Small intestine (tissue), 7 donors: Measurements from ENCODE around the gene ZNF764. TPM values are rescaled to one million over a fixed set of nuclear protein-coding genes. Genes with fewer than 3 reads are reported as not detected.

Experiments used
- DNase-seq, 2 donors: peaks; one replicate each; pipeline versions ENCODE4 v3.0.0 to v3.0.0-alpha.2; 2013
- FAIRE-seq: peaks from 2 replicates; lab custom pipeline; 2012; peaks lifted over from hg19 to GRCh38; lab: Jason Lieb, UNC
- H3K27ac ChIP-seq, 3 donors: one replicate each; pipeline ENCODE4 v1.5.1; 2013; ENCODE audit warnings: low read length in 2 of 3, mild to moderate bottlenecking in 2 of 3, control low read depth in 1 of 3, inconsistent platforms in 1 of 3, low read depth in 1 of 3, moderate library complexity in 1 of 3
- H3K27me3 ChIP-seq, 3 donors: one replicate each; pipeline ENCODE4 v1.6.1; 2013; ENCODE audit warnings: low read length in 3 of 3, inconsistent platforms in 1 of 3; ENCODE audit not compliant: control insufficient read depth in 3 of 3, insufficient read depth in 3 of 3
- H3K36me3 ChIP-seq, 3 donors: one replicate each; pipeline ENCODE4 v1.6.1; 2013; ENCODE audit warnings: low read length in 3 of 3, inconsistent platforms in 1 of 3, low read depth in 1 of 3, mild to moderate bottlenecking in 1 of 3, moderate library complexity in 1 of 3; ENCODE audit not compliant: control insufficient read depth in 3 of 3, insufficient read depth in 2 of 3
- H3K4me1 ChIP-seq, 3 donors: one replicate each; pipeline ENCODE4 v1.6.1; 2013; ENCODE audit warnings: low read length in 2 of 3, inconsistent platforms in 1 of 3, low read depth in 1 of 3, mild to moderate bottlenecking in 1 of 3, moderate library complexity in 1 of 3; ENCODE audit not compliant: control insufficient read depth in 3 of 3, insufficient read depth in 2 of 3
- H3K4me3 ChIP-seq, 3 donors: one replicate each; pipeline ENCODE4 v1.5.1; 2013; ENCODE audit warnings: low read length in 3 of 3, control low read depth in 1 of 3, inconsistent platforms in 1 of 3, low read depth in 1 of 3, mild to moderate bottlenecking in 1 of 3, moderate library complexity in 1 of 3
- H3K9me3 ChIP-seq, 2 donors: one replicate each; pipeline ENCODE4 v1.6.1; 2013; ENCODE audit warnings: low read depth in 1 of 2, low read length in 1 of 2; ENCODE audit not compliant: control insufficient read depth in 2 of 2, insufficient read depth in 1 of 2
- WGBS, 3 donors: extraction: QIAGEN DNeasy Blood & Tissue Kit; methylation state at CpG; one replicate each; pipeline ENCODE4 v1.1.7; 2013; 5-methylcytosine and 5-hydroxymethylcytosine counted together
- polyA plus RNA-seq, 4 donors: library from polyadenylated mRNA; stranded (reverse) in 3 of 4; unstranded in 1 of 4; fragments of 200-250 nt in 3 of 4; fragments of 120-200 nt in 1 of 4; gene quantifications; one replicate each; pipeline versions ENCODE4 v1.2.1 to v1.2.3, GENCODE V29; 2013
- donor health status: healthy with polysubstance abuse.
- donor health status: control.
- donor health status: control.
- donor health status: Bipolar disorder and iron deficiency.
- donor health status: healthy.

Gene ZNF764
- polyA plus RNA-seq, 4 donors, result 5.4 to 23.0 (median 6.2) TPM

DNA sequence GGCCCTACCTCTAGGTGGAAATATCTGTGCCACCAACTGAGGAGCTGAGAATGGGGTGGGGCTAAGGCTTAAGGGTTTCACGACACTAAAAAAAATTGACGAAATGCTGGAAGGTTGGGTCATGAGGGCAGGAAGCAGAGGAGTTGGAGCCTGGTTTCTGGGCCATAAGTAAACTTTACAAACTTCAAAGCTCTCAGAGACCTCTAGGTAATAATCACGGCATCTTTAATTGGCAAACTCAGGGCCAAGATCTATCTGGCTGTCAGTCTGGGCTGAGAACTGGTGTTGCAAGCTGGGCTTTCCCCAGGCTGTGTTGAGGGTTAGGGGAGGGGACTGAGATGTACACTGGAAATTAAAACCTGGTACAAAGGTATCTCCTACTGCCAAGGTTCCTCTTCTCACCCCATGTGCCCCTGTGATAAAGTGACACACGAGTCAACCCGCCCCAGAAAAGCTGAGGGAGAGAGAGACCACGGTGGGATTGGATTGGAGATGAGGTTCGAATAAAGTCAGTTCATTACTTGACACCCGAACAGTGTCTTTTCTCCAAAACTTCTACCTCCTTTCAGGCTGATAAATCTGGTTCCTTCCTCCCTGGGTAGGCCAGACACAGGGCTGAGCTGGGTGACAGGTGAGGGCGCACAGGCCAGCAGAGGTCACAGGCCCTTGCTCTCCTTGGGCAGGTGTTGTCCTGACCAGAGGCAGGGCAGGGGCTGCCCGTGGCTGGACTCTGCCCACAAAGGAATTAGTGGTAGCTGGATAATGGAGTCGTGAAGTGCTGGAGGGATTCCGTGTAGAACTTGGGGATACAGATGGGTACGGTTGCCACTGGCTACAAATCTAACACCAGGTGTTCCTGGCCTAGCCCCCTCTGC lies 27.8 kb downstream of the ZNF764 start:
- Histone ChIP-seq H3K27ac (peak overlapping the region in 1 of 3 donors; percentile 42), H3K4me1 (peaks cover 2 to 54% (median 4%) of the 10 kb centered on the region in 3 donors), H3K27me3 (no peaks in the 10 kb centered on the region), H3K36me3 (peaks cover 0 to 38% (median 3%) of the 10 kb centered on the region in 3 donors), H3K9me3 (no peaks in the 10 kb centered on the region), H3K4me3 (no peak overlapping the region)
- DNase-seq (no peak), FAIRE-seq (no peak)
- WGBS, 3 donors, result 60 to 68% (median 67%) methylated on average over 13 of the region's 13 CpGs

DNA sequence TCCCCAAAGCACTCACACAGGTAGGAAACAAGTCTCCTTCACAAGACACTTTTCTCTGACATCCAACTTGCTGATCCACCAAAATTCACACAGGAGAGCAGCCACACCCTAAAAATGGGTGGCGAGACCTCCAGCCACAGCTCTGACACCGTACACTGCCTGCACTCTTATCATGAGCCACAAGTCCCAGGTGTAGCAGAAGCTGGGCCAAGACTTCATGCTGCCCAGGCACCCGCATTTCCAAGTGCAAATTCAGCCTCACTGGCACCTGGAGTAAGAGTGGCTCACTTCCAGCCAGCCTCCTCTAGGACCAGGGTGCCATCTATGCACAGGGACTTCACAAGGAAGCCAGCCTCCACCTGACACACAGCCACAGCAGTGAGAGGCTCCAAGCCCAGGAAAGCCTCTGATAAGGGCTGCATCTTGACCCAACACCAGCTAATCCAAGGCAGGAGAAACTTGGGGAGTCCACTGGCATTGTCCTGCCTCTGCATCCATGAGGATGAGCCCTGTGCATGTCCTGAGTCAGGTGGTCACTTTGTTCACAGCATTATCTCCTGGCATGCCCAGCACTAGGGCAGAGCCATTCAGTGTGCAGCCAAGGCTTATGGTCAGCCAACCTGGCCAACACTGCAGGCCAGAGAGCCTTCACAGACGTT lies 29.2 kb downstream of the ZNF764 start:
- H3K4me3 ChIP-seq, result no peak overlapping the region
- H3K27me3 ChIP-seq, result no peaks in the 10 kb centered on the region
- FAIRE-seq (no peak), DNase-seq (no peak)
- H3K27ac ChIP-seq, result no peak overlapping the region
- WGBS, 3 donors, result 58 to 77% (median 63%) methylated on average over 4 of the region's 4 CpGs
- H3K4me1 ChIP-seq, result peaks cover 2 to 59% (median 4%) of the 10 kb centered on the region in 3 donors
- peaks cover 0 to 4% of the 10 kb centered on the region in 2 donors for H3K9me3 ChIP-seq
- peaks cover 0 to 52% (median 3%) of the 10 kb centered on the region in 3 donors for H3K36me3 ChIP-seq

DNA sequence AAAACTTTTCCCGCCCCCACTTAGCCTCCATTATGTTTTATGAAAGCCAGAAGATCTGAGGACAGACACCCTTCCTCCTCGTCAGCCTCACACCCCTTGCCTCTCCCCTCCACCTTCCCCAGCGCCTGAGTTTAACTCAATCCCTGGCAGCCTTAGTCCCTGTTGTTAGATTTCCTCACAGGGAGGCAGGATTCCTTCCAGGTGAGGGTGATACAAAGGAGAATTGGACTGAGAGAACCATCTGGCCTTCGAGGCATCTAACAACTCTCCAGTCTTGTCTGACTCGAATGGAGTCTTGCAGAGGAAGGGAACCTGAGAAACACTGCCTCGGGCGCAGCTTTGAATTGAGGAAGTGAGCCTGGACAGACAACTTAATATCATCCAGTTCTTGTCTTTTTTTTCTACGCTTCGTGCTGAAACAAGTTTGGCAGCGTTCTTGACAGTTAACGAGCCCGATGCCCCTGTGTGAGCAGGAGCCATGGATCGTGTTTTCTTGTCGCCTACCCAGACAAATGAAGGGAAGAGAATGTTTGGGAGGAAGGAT lies 30.5 kb downstream of the ZNF764 start:
- DNase-seq (no peak), FAIRE-seq (no peak)
- H3K27ac ChIP-seq, result peak overlapping the region; percentile 66 to 100 (median 81)
- H3K4me3 ChIP-seq, result peak overlapping the region in 2 of 3 donors; percentile 4 to 95
- WGBS, 3 donors, result 5 to 11% (median 9%) methylated on average over 14 of the region's 14 CpGs
- peaks cover 0 to 53% (median 3%) of the 10 kb centered on the region in 3 donors for H3K36me3 ChIP-seq
- H3K27me3 ChIP-seq, result no peaks in the 10 kb centered on the region
- H3K4me1 ChIP-seq, result peaks cover 4 to 59% (median 5%) of the 10 kb centered on the region in 3 donors
- peaks cover 0 to 4% of the 10 kb centered on the region in 2 donors for H3K9me3 ChIP-seq

DNA sequence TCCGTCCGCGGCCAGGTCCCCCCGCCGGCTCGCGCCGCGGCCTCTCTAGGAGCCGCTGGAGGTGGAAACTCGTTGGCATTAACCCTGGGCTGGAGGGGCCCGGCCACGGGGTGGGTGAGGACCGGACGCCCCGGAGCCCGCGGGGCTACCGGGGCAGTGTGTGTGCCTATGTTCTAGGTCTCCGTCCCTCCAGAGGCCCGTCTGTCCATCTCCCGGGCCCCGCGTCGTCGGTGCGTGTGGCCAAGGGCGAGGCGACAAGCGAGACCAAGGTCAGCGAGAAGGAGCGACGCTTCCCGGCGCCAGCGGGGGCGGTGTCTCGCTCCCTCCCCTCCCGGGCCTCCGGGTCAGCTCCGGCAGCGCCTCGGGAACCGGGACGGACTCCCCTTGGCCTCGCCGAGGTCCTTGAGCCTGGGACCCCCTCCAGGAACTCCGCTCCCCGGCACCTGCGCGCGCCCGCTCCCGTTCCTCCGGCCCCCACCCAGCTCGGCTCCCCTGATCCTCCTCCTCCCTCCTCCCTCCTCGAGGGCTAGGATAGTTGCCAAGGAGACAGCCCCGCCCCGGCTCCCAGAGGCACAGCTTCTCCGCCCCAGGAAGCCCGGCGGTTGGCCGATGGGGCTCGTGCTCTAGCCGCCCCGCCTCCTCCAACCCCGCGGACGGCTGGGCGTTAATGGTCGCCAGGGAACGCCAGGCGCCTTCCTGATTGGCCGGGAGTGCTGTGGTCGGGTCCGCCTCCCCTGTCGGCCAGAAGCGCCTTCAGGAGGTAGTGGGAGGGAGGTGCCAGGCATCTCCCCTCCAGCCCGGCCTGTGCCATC lies 31.1 kb downstream of the ZNF764 start:
- peaks cover 0 to 46% (median 3%) of the 10 kb centered on the region in 3 donors for H3K36me3 ChIP-seq
- H3K27ac ChIP-seq, result peak overlapping the region; percentile 95 to 100 (median 98)
- peaks cover 0 to 4% of the 10 kb centered on the region in 2 donors for H3K9me3 ChIP-seq
- H3K4me3 ChIP-seq, result peak overlapping the region; percentile 76 to 95 (median 87)
- DNase-seq (peak; percentile 99 to 100), FAIRE-seq (no peak)
- H3K27me3 ChIP-seq, result no peaks in the 10 kb centered on the region
- WGBS, 3 donors, result 0% methylated on average over 53 to 79 of the region's 79 CpGs
- H3K4me1 ChIP-seq, result peaks cover 4 to 64% (median 5%) of the 10 kb centered on the region in 3 donors

DNA sequence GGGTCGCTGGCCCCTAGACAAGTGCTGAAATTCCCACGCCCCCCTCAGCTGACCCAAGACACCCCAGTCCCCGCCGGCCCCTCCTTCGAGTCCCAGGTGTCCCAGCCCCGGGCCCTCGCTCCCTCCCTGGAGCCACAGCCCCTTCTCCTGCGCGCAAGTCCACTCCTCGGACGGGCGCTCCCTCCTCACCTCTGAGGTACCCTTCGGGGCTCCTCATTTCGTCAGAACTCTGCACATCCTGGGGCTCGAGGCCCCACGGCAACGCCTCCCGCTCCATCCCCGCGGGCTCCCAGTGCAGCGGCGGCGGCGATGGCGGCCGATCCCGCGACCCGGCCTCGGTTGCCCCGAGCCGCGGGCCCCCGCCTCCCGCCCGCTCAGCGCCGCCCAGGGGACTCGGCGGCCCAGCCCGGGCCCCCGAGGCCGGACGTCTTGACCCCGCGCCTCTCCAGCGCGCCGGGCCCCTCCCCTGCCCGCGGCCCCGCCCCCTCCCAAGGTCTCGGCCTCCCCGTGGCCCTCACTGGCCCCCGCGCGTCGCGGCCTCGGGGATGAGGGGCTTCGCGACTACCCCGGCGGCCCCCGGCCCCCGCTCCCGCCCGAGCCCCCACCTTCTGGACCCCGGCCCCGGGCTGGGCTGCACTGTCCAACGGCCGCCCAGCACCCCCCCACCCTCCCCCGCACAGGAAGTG lies 31.9 kb downstream of the ZNF764 start, which contains the start of gene ZNF768:
TSS of gene ZNF768 (minus strand) at position 430 of the 686 bp plus-strand sequence. CDS start at position 277, 153 bp downstream.
- peaks cover 4 to 68% (median 5%) of the 10 kb centered on the region in 3 donors for H3K4me1 ChIP-seq
- H3K27ac ChIP-seq, result peak within 1 kb of the TSS; percentile 95 to 100 (median 98)
- DNase-seq (peak; percentile 27 to 82), FAIRE-seq (no peak)
- H3K9me3 ChIP-seq, result peaks cover 0 to 4% of the 10 kb centered on the region in 2 donors
- H3K27me3 ChIP-seq, result no peaks in the 10 kb centered on the region
- 1 to 2% (median 1%) methylated on average over 38 to 73 of the region's 73 CpGs for WGBS, 3 donors
- H3K36me3 ChIP-seq, result peaks cover 0 to 38% (median under 1%) of the 10 kb centered on the region in 3 donors
- peak within 1 kb of the TSS; percentile 76 to 95 (median 87) for H3K4me3 ChIP-seq

DNA sequence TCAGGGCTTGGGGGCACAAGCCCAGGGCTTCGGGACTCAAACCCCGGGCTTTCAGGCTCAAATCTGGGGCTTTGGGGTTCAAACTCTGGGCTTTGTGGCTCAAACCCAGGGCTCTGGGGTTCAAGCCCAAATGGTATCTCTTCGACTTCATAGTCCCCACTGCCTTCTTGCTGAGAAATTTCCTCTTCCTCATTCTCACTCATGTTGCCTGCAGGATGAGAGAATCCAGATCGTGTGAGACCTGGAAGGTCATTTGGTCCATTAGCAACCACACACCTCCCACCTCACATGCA lies 32.4 kb downstream of the ZNF764 start:
- peaks cover 4 to 65% (median 5%) of the 10 kb centered on the region in 3 donors for H3K4me1 ChIP-seq
- no peak for DNase-seq
- 33 to 50% (median 47%) methylated on average over 4 of the region's 4 CpGs for WGBS, 3 donors
- peaks cover 0 to 33% (median 0%) of the 10 kb centered on the region in 3 donors for H3K36me3 ChIP-seq
- no peaks in the 10 kb centered on the region for H3K27me3 ChIP-seq
- H3K27ac ChIP-seq, result peak overlapping the region; percentile 67 to 89 (median 84)
- FAIRE-seq, result no peak
- H3K9me3 ChIP-seq, result peaks cover 0 to 4% of the 10 kb centered on the region in 2 donors
- H3K4me3 ChIP-seq, result peak overlapping the region; percentile 76 to 95 (median 87)
